IMR-90 (cell line): ENCODE measurements around the gene SLC6A11. TPM values are rescaled to one million over a fixed set of nuclear protein-coding genes. Genes with fewer than 3 reads are reported as not detected.

Experiments
- ATAC-seq: fragments of 200-7000 bp; cut with Tn5 transposase; 2 replicates; pipeline ENCODE4 v1.9.1; 2020; ENCODE audit warnings: low read depth, mild to moderate bottlenecking, moderate library complexity
- BruUV-seq: library from RNA; stranded (reverse); fragments of 400-500 nt; replicated peaks from 2 replicates; lab custom pipeline; 2021; lab: Mats Ljungman, UMichigan
- CTCF ChIA-PET: fragments of 300-600 bp; formaldehyde crosslinking; extraction: SDS; loops from one replicate; lab custom pipeline; 2021; ENCODE audit warnings: antibody characterized with exemption; lab: Yijun Ruan, JAX
- POLR2A ChIA-PET: fragments of 300-600 bp; sonication (Branson Sonifier 250); formaldehyde crosslinking; loops from one replicate; lab custom pipeline; 2022; ENCODE audit warnings: antibody characterized with exemption; ENCODE audit not compliant: unreplicated experiment; lab: Charles Lee
- DNase-seq: peaks from one replicate; pipeline ENCODE4 v3.0.0; 2013
- H2AFZ ChIP-seq: replicated peaks from 2 replicates; pipeline ENCODE3; 2013; ENCODE audit warnings: low read length, mild to moderate bottlenecking; ENCODE audit not compliant: poor library complexity
- H2AK5ac ChIP-seq: 2 replicates; pipeline ENCODE4 v1.6.1; 2013; ENCODE audit warnings: low read depth, low read length, inconsistent platforms
- H2AK9ac ChIP-seq: replicated peaks from 2 replicates; pipeline ENCODE3; 2013; ENCODE audit warnings: mild to moderate bottlenecking, low read depth, low read length, moderate library complexity; ENCODE audit not compliant: poor library complexity
- H2BK120ac ChIP-seq: 2 replicates; pipeline ENCODE4 v1.6.1; 2013; ENCODE audit warnings: low read depth, low read length, inconsistent platforms
- H2BK15ac ChIP-seq: 3 replicates; pipeline ENCODE4 v1.6.1; 2013; ENCODE audit warnings: low read depth, low read length, inconsistent platforms
- H2BK20ac ChIP-seq: 2 replicates; pipeline ENCODE4 v1.6.1; 2013; ENCODE audit warnings: low read depth, mild to moderate bottlenecking, inconsistent platforms, low read length, moderate library complexity
- H2BK5ac ChIP-seq: 2 replicates; pipeline ENCODE4 v1.6.1; 2013; ENCODE audit warnings: mild to moderate bottlenecking, low read depth, low read length, inconsistent platforms; ENCODE audit not compliant: poor library complexity, severe bottlenecking
- H3K14ac ChIP-seq: replicated peaks from 2 replicates; pipeline ENCODE4 v1.6.1; 2013; ENCODE audit warnings: low read depth, low read length, inconsistent platforms
- H3K18ac ChIP-seq: 2 replicates; pipeline ENCODE4 v1.6.1; 2013; ENCODE audit warnings: low read depth, low read length, control low read depth
- H3K23ac ChIP-seq: 2 replicates; pipeline ENCODE4 v1.6.1; 2013; ENCODE audit warnings: low read depth, low read length, inconsistent platforms
- H3K27ac ChIP-seq: 2 replicates; pipeline ENCODE4 v1.5.1; 2013; ENCODE audit warnings: mild to moderate bottlenecking, control low read depth, low read length; ENCODE audit not compliant: insufficient read depth
- H3K27me3 ChIP-seq: 2 replicates; pipeline ENCODE4 v1.6.1; 2013; ENCODE audit warnings: low read length; ENCODE audit not compliant: control insufficient read depth, insufficient read depth
- H3K36me3 ChIP-seq: 2 replicates; pipeline ENCODE4 v1.6.1; 2013; ENCODE audit warnings: low read length, mixed read lengths; ENCODE audit not compliant: control insufficient read depth, insufficient read depth
- H3K4ac ChIP-seq: 2 replicates; pipeline ENCODE4 v1.6.1; 2013; ENCODE audit warnings: low read depth, low read length, inconsistent platforms
- H3K4me1 ChIP-seq: 2 replicates; pipeline ENCODE4 v1.6.1; 2013; ENCODE audit warnings: low read length, mixed read lengths; ENCODE audit not compliant: control insufficient read depth, insufficient read depth
- H3K4me2 ChIP-seq: 2 replicates; pipeline ENCODE4 v1.6.1; 2013; ENCODE audit warnings: low read depth, mild to moderate bottlenecking, control low read depth, low read length, moderate library complexity
- H3K4me3 ChIP-seq: 2 replicates; pipeline ENCODE4 v1.5.1; 2013; ENCODE audit warnings: low read depth, mild to moderate bottlenecking, control low read depth, low read length, moderate library complexity; ENCODE audit not compliant: insufficient read depth
- H3K56ac ChIP-seq: 2 replicates; pipeline ENCODE4 v1.6.1; 2013; ENCODE audit warnings: low read length, inconsistent platforms; ENCODE audit not compliant: insufficient read depth; ENCODE audit errors: extremely low read depth
- H3K79me1 ChIP-seq, 2 experiments: 2 replicates each; pipeline ENCODE4 v1.6.1; 2013; ENCODE audit warnings: low read length in 2 of 2, inconsistent platforms in 1 of 2, low read depth in 1 of 2
- H3K9ac ChIP-seq: 2 replicates; pipeline ENCODE4 v1.6.1; 2013; ENCODE audit warnings: low read depth, low read length, control low read depth
- H3K9me1 ChIP-seq: 2 replicates; pipeline ENCODE4 v1.6.1; 2013; ENCODE audit warnings: low read length, inconsistent platforms; ENCODE audit not compliant: insufficient read depth
- H3K9me3 ChIP-seq: 2 replicates; pipeline ENCODE4 v1.6.1; 2013; ENCODE audit warnings: low read length; ENCODE audit not compliant: control insufficient read depth, insufficient read depth
- H4K20me1 ChIP-seq: 2 replicates; pipeline ENCODE4 v1.6.1; 2013; ENCODE audit warnings: low read length, inconsistent platforms; ENCODE audit not compliant: insufficient read depth
- H4K5ac ChIP-seq: 2 replicates; pipeline ENCODE4 v1.6.1; 2013; ENCODE audit warnings: mild to moderate bottlenecking, low read depth, low read length, control low read depth
- H4K8ac ChIP-seq, 2 experiments: 2 replicates each; pipeline ENCODE4 v1.6.1; 2013; ENCODE audit warnings: low read depth in 2 of 2, low read length in 2 of 2, control low read depth in 1 of 2, inconsistent platforms in 1 of 2
- H4K91ac ChIP-seq: 2 replicates; pipeline ENCODE4 v1.6.1; 2013; ENCODE audit warnings: low read depth, low read length, inconsistent platforms; ENCODE audit not compliant: insufficient read depth
- CTCF ChIP-seq: conservative IDR thresholded peaks from 2 replicates; pipeline ENCODE4 v1.5.1; 2012; ENCODE audit warnings: mild to moderate bottlenecking, low read depth, low read length, improper control_type of control experiment
- FOS ChIP-seq: fragments of 150-350 bp; IDR thresholded peaks from 2 replicates; pipeline ENCODE4 v1.6.1; 2016; ENCODE audit warnings: low read depth, low read length
- RAD21 ChIP-seq: IDR thresholded peaks from 2 replicates; pipeline ENCODE4 v1.6.1; 2012; ENCODE audit warnings: low read length, improper control_type of control experiment
- WGBS, 2 experiments: methylation state at CpG; one replicate each; pipeline versions ENCODE4 v1.1.5 to v1.1.7; 2013; ENCODE audit warnings: missing lambda C conversion rate in 2 of 2; ENCODE audit not compliant: insufficient read length in 1 of 2; ENCODE audit errors: extremely low coverage in 2 of 2; 5-methylcytosine and 5-hydroxymethylcytosine counted together
- dilution Hi-C: fragments of 300-500 bp; cut with HindIII; formaldehyde crosslinking; loops from one replicate; pipeline ENCODE4 v1.14.3; 2018; ENCODE audit warnings: low sequenced_read_pairs; ENCODE audit not compliant: unreplicated experiment
- in situ Hi-C: fragments of 300-500 bp; cut with MboI; formaldehyde crosslinking; loops from 3 replicates; pipeline ENCODE4 v1.14.3; 2019; ENCODE audit warnings: low sequenced_read_pairs, inconsistent platforms, mixed read lengths
- intact Hi-C: fragments of 100-400 bp; cut with micrococcal nuclease; formaldehyde crosslinking; loops from 2 replicates; pipeline ENCODE4 v1.10.0; 2022
- polyA plus RNA-seq, 3 experiments: library from polyadenylated mRNA; depleted of rRNA; stranded (reverse); fragments of >200 nt; gene quantifications; 2 replicates each; pipeline ENCODE4 v1.2.3, GENCODE V29; 2012; ENCODE audit warnings: low replicate concordance in 1 of 3
- total RNA-seq: library from RNA; depleted of rRNA; stranded (reverse); fragments of >200 nt; gene quantifications from 2 replicates; pipeline ENCODE4 v1.2.3, GENCODE V29; 2012

Gene SLC6A11
- total and polyA plus RNA-seq, 2 of the 4 experiments (the other 2 are of a cell fraction): not detected

GRCh38 chr3:10783360-10784351, 32.4 kb upstream of the SLC6A11 start:
- no peaks in the 10 kb centered on the region for H3K9me3 ChIP-seq
- H3K4me3 ChIP-seq: no peak overlapping the region
- POLR2A ChIA-PET: no interaction called here
- no peak overlapping the region for H2BK5ac ChIP-seq
- DNase-seq (peak; percentile 22), ATAC-seq (0 out of 2 replicates have a peak, but pooled peaks have one; percentile 37)
- H3K4ac ChIP-seq: no peak overlapping the region
- no peak overlapping the region for H2BK120ac ChIP-seq
- no peaks in the 10 kb centered on the region for H3K27me3 ChIP-seq
- H4K20me1 ChIP-seq: no peaks in the 10 kb centered on the region
- no TSS peak for BruUV-seq
- no peak overlapping the region for H2AK9ac ChIP-seq
- TF ChIP-seq RAD21 (peak; percentile 29; the same call in 1 of the 2 replicates), CTCF (peak; percentile 55), FOS (no peak)
- H3K14ac ChIP-seq: no peak overlapping the region
- no peak overlapping the region for H3K4me2 ChIP-seq
- in situ Hi-C loops (no loop called here), intact Hi-C loops (loop anchor here (1.0 to 10.0 kb wide), 2 partner anchors 25 to 141 kb away; no protein-coding TSS in a partner anchor), dilution Hi-C loops (no loop called here)
- H3K23ac ChIP-seq: no peak overlapping the region
- no peak overlapping the region for H4K5ac ChIP-seq
- WGBS, 2 experiments: 0% methylated on average over 2 of the region's 5 CpGs; no CpG with 5 or more reads in 1 of the 2 experiments
- H4K8ac ChIP-seq: no peak overlapping the region
- no peaks in the 10 kb centered on the region for H3K4me1 ChIP-seq
- H3K56ac ChIP-seq: no peak overlapping the region
- H3K27ac ChIP-seq: no peak overlapping the region
- H2BK15ac ChIP-seq: no peak overlapping the region
- no peaks in the 10 kb centered on the region for H3K79me1 ChIP-seq
- H3K18ac ChIP-seq: no peak overlapping the region
- CTCF ChIA-PET: interaction anchor here (1.3 to 2.0 kb wide), 2 partner anchors 11 to 25 kb away, joined by 3 to 5 read pairs; no protein-coding TSS in a partner anchor
- H3K9ac ChIP-seq: no peak overlapping the region
- H3K36me3 ChIP-seq: no peaks in the 10 kb centered on the region
- H4K91ac ChIP-seq: no peak overlapping the region
- no peaks in the 10 kb centered on the region for H3K9me1 ChIP-seq
- no peak overlapping the region for H2AFZ ChIP-seq
- H2AK5ac ChIP-seq: no peak overlapping the region
- H2BK20ac ChIP-seq: no peak overlapping the region
